K562 (cell line): Measurements from ENCODE around the gene PDE5A. TPM values are rescaled to one million over a fixed set of nuclear protein-coding genes. Genes with fewer than 3 reads are reported as not detected.

Source experiments
- ATAC-seq: fragments of 200-7000 bp; cut with Tn5 transposase; 3 replicates; pipeline ENCODE4 v1.9.1; 2020; ENCODE audit warnings: moderate library complexity
- BruUV-seq: library from RNA; stranded (reverse); fragments of 400-500 nt; replicated peaks from 2 replicates; lab custom pipeline; 2021; lab: Mats Ljungman, UMichigan
- CTCF ChIA-PET: fragments of 300-600 bp; formaldehyde crosslinking; extraction: SDS; loops from one replicate; lab custom pipeline; 2021; ENCODE audit warnings: low intra/inter-chr PET ratio; lab: Yijun Ruan, JAX
- POLR2A ChIA-PET: fragments of 300-600, 350-650 bp; sonication (Branson Sonifier 250); formaldehyde crosslinking; extraction: SDS; loops from one replicate; lab custom pipeline; 2021; ENCODE audit warnings: antibody characterized with exemption, inconsistent platforms; lab: Yijun Ruan, JAX
- DNase-seq, 4 experiments: peaks; one replicate each; pipeline versions ENCODE4 v3.0.0 to v3.0.0-alpha.2; 2011 to 2018; ENCODE audit warnings: low spot score in 3 of 4, mixed read lengths in 3 of 4; ENCODE audit errors: extremely low read depth in 1 of 4
- FAIRE-seq: peaks from 2 replicates; lab custom pipeline; 2011; peaks lifted over from hg19 to GRCh38; lab: Jason Lieb, UNC
- H2AFZ ChIP-seq: 2 replicates; pipeline ENCODE4 v1.6.0; 2011; ENCODE audit warnings: low read depth, low read length, control low read depth, inconsistent platforms
- H3K27ac ChIP-seq: fragments of 200-600 bp; 3 replicates; pipeline ENCODE4 v1.8.0; 2011; ENCODE audit warnings: low read depth, mild to moderate bottlenecking, control low read depth, inconsistent platforms, low read length, moderate library complexity, mixed read lengths; ENCODE audit errors: extremely low read depth
- H3K27me3 ChIP-seq, 2 experiments: fragments of 300-600 bp in 1 of 2; 2 replicates in 1 of 2; 3 replicates in 1 of 2; pipeline versions ENCODE4 v1.6.0 to v1.8.0; 2011; ENCODE audit warnings: inconsistent platforms in 2 of 2, low read length in 2 of 2, mild to moderate bottlenecking in 1 of 2, mixed read lengths in 1 of 2, moderate library complexity in 1 of 2; ENCODE audit not compliant: control insufficient read depth in 2 of 2, insufficient read depth in 2 of 2
- H3K36me3 ChIP-seq: fragments of 300-600 bp; 3 replicates; pipeline ENCODE4 v1.8.0; 2011; ENCODE audit warnings: mild to moderate bottlenecking, low read length, inconsistent platforms; ENCODE audit not compliant: control insufficient read depth, insufficient read depth
- H3K4me1 ChIP-seq, 2 experiments: fragments of 200-600 bp in 1 of 2; replicated peaks in 1 of 2; 2 replicates in 1 of 2; 3 replicates in 1 of 2; pipeline versions ENCODE4 v1.5.1 to v1.8.0; 2011; ENCODE audit warnings: inconsistent platforms in 2 of 2, low read length in 2 of 2, mild to moderate bottlenecking in 1 of 2, mixed read lengths in 1 of 2, moderate library complexity in 1 of 2; ENCODE audit not compliant: control insufficient read depth in 2 of 2, insufficient read depth in 2 of 2
- H3K4me2 ChIP-seq: 2 replicates; pipeline ENCODE4 v1.6.1; 2011; ENCODE audit warnings: low read length, control low read depth, inconsistent platforms, mixed read lengths; ENCODE audit not compliant: insufficient read depth
- H3K4me3 ChIP-seq: fragments of 200-600 bp; sonication (generic), shearing (Covaris generic); 2 replicates; pipeline ENCODE4 v1.5.1; 2016; ENCODE audit warnings: control low read depth, inconsistent platforms
- H3K79me2 ChIP-seq: fragments of 200-600 bp; 3 replicates; pipeline ENCODE4 v1.8.0; 2011; ENCODE audit warnings: low read length, inconsistent platforms; ENCODE audit not compliant: control insufficient read depth, insufficient read depth
- H3K9ac ChIP-seq, 2 experiments: 2 replicates each; pipeline versions ENCODE4 v1.6.0 to v1.6.1; 2011; ENCODE audit warnings: low read depth in 2 of 2, low read length in 2 of 2, control low read depth in 1 of 2, inconsistent platforms in 1 of 2, mild to moderate bottlenecking in 1 of 2, mixed read lengths in 1 of 2; ENCODE audit not compliant: insufficient read depth in 1 of 2
- H3K9me1 ChIP-seq: one replicate; pipeline ENCODE4 v1.6.0; 2011; ENCODE audit warnings: inconsistent platforms, mild to moderate bottlenecking, low read length, moderate library complexity; ENCODE audit not compliant: control insufficient read depth, insufficient read depth
- H3K9me3 ChIP-seq: replicated peaks from 2 replicates; pipeline ENCODE4 v1.5.1; 2011; ENCODE audit warnings: low read depth, low read length, inconsistent platforms; ENCODE audit not compliant: control insufficient read depth, insufficient read depth
- H4K20me1 ChIP-seq: replicated peaks from 2 replicates; pipeline ENCODE4 v1.6.1; 2011; ENCODE audit warnings: low read length, inconsistent platforms, mixed read lengths; ENCODE audit not compliant: control insufficient read depth, insufficient read depth
- CREM ChIP-seq: IDR thresholded peaks from 2 replicates; pipeline ENCODE4 v1.6.1; 2014; ENCODE audit warnings: antibody characterized with exemption, low read depth
- ETV6 ChIP-seq, 3 experiments: fragments of 150-350 bp in 1 of 3; sonication (generic) in 1 of 3; formaldehyde crosslinking in 1 of 3; IDR thresholded peaks; 2 replicates each; pipeline versions ENCODE4 v1.6.1 to v1.8.0; 2014 to 2022; ENCODE audit warnings: borderline replicate concordance in 2 of 3, low read depth in 2 of 3, antibody characterized with exemption in 1 of 3, low read length in 1 of 3, mild to moderate bottlenecking in 1 of 3, missing genetic modification reagents in 1 of 3
- KDM2B ChIP-seq: fragments of 250-450 bp; sonication (Bioruptor Pico); IDR thresholded peaks from 2 replicates; pipeline ENCODE4 v1.8.0; 2021; ENCODE audit warnings: mild to moderate bottlenecking, moderate library complexity
- NFE2 ChIP-seq: IDR thresholded peaks from 2 replicates; pipeline ENCODE4 v1.6.1; 2014; ENCODE audit warnings: antibody characterized with exemption, low read depth
- POLR2AphosphoS5 ChIP-seq: IDR thresholded peaks from 2 replicates; pipeline ENCODE4 v1.6.1; 2011; ENCODE audit warnings: mild to moderate bottlenecking, low read depth, low read length, moderate library complexity; ENCODE audit not compliant: control insufficient read depth, insufficient read depth
- SP1 ChIP-seq: sonication (generic); formaldehyde crosslinking; IDR thresholded peaks from 2 replicates; pipeline ENCODE4 v1.8.1; 2022; ENCODE audit warnings: mild to moderate bottlenecking, missing genetic modification reagents
- TAF7 ChIP-seq: fragments of 450-650 bp; IDR thresholded peaks from 2 replicates; pipeline ENCODE4 v1.6.1; 2016; ENCODE audit warnings: missing genetic modification characterization, missing compliant biosample characterization
- TCF7L2 ChIP-seq: fragments of 150-350 bp; IDR thresholded peaks from 2 replicates; pipeline ENCODE4 v1.6.1; 2016; ENCODE audit warnings: low read depth, mild to moderate bottlenecking, low read length, moderate library complexity
- TEAD1 ChIP-seq, 2 experiments: fragments of 450-650 bp in 1 of 2; sonication (generic) in 1 of 2; formaldehyde crosslinking; IDR thresholded peaks; 2 replicates each; pipeline versions ENCODE4 v1.4.0 to v1.8.0; 2020 to 2022; ENCODE audit warnings: mild to moderate bottlenecking in 2 of 2, missing genetic modification reagents in 1 of 2
- ZNF133 ChIP-seq: fragments of 250-450 bp; sonication (Bioruptor Pico); IDR thresholded peaks from 2 replicates; pipeline ENCODE4 v1.4.0; 2020; ENCODE audit warnings: mild to moderate bottlenecking
- in situ Hi-C: fragments of 300-500 bp; cut with MboI; formaldehyde crosslinking; loops from 4 replicates; pipeline ENCODE4 v1.15.0; 2018; ENCODE audit warnings: inconsistent platforms, mixed read lengths
- intact Hi-C: fragments of 100-400 bp; cut with micrococcal nuclease; formaldehyde crosslinking; loops from 2 replicates; pipeline ENCODE4 v1.14.2; 2022
- polyA plus RNA-seq, 8 experiments: library from polyadenylated mRNA; depleted of rRNA in 4 of 8; stranded (reverse) in 5 of 8; unstranded in 3 of 8; fragments of >200 nt; fragmentation: Nextera tagmentation in 2 of 8; fragmentation: Illumina TruSeq in 1 of 8; extraction: Ambion mirVana in 2 of 8; extraction: Trizol in 1 of 8; gene quantifications; 2 replicates each; pipeline versions ENCODE4 v1.2.1 to v1.2.3, GENCODE V29; 2011 to 2014; ENCODE audit warnings: inconsistent platforms in 1 of 8, missing spikeins in 1 of 8
- total RNA-seq, 7 experiments: library from RNA; depleted of rRNA in 6 of 7; stranded (reverse); fragments of >200 nt in 6 of 7; fragmentation: Illumina TruSeq in 2 of 7; extraction: Trizol in 2 of 7; gene quantifications; 2 replicates each; pipeline versions ENCODE4 v1.2.1 to v1.2.3, GENCODE V29; 2011 to 2021; ENCODE audit warnings: low replicate concordance in 1 of 7
- TF ChIP-seq, protein P1 (sequence below): fragments of 200-400 bp; formaldehyde crosslinking; IDR thresholded peaks from 2 replicates; pipeline ENCODE4 v1.6.1; 2017; ENCODE audit warnings: mild to moderate bottlenecking, low read depth, low read length, moderate library complexity
- TF ChIP-seq, protein P2 (sequence below): fragments of 450-650 bp; formaldehyde crosslinking; IDR thresholded peaks from 2 replicates; pipeline ENCODE4 v1.4.0; 2020; ENCODE audit warnings: mild to moderate bottlenecking, moderate library complexity
- TF ChIP-seq, protein P3 (sequence below): fragments of 250-450 bp; sonication (Bioruptor Pico); IDR thresholded peaks from 2 replicates; pipeline ENCODE4 v1.8.0; 2022; ENCODE audit warnings: inconsistent platforms
- TF ChIP-seq, protein P4 (sequence below): fragments of 450-650 bp; IDR thresholded peaks from 2 replicates; pipeline ENCODE4 v1.6.1; 2016; ENCODE audit warnings: mild to moderate bottlenecking

Gene PDE5A
- total and polyA plus RNA-seq, 9 of the 15 experiments (the other 6 are each of a cell fraction or from before 2014, with no cell fraction given): 0.07 to 1.9 (median 0.29) TPM

DNA sequence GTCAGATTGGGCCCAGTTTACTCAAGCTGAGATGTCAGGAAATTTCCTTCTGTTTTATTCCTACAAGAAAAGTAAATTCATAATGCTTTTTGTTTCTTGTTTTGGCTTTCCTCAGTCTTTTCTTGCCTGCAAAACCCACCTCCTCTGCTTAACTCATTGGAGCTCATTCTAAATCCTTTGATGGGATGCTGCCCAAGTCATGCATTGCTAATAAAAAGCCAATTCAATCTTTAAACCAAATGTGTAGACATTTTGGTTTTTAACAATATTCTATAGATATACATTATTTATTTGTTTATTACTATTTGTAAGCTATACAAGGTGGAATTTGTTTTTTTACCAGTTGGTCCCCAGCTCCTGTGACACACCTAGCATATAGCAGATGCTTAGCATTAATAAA lies 13.2 kb upstream of the PDE5A start:
- no peak overlapping the region for H3K4me3 ChIP-seq
- H3K9ac ChIP-seq: no peak overlapping the region
- H3K27me3 ChIP-seq: no peaks in the 10 kb centered on the region
- ATAC-seq (no peak), FAIRE-seq (no peak), DNase-seq (no peak)
- no peaks in the 10 kb centered on the region for H3K9me1 ChIP-seq
- H3K27ac ChIP-seq: no peak overlapping the region
- in situ Hi-C loops (no loop called here), intact Hi-C loops (no loop called here)
- H3K79me2 ChIP-seq: no peaks in the 10 kb centered on the region
- no peak overlapping the region for H2AFZ ChIP-seq
- no peak overlapping the region for H3K4me2 ChIP-seq
- ChIA-PET POLR2A (no interaction called here), CTCF (no interaction called here)
- H4K20me1 ChIP-seq: no peaks in the 10 kb centered on the region
- H3K36me3 ChIP-seq: no peaks in the 10 kb centered on the region
- H3K9me3 ChIP-seq: no peaks in the 10 kb centered on the region
- no peaks in the 10 kb centered on the region for H3K4me1 ChIP-seq
- BruUV-seq: no TSS peak
- TF ChIP-seq, protein P1, sequence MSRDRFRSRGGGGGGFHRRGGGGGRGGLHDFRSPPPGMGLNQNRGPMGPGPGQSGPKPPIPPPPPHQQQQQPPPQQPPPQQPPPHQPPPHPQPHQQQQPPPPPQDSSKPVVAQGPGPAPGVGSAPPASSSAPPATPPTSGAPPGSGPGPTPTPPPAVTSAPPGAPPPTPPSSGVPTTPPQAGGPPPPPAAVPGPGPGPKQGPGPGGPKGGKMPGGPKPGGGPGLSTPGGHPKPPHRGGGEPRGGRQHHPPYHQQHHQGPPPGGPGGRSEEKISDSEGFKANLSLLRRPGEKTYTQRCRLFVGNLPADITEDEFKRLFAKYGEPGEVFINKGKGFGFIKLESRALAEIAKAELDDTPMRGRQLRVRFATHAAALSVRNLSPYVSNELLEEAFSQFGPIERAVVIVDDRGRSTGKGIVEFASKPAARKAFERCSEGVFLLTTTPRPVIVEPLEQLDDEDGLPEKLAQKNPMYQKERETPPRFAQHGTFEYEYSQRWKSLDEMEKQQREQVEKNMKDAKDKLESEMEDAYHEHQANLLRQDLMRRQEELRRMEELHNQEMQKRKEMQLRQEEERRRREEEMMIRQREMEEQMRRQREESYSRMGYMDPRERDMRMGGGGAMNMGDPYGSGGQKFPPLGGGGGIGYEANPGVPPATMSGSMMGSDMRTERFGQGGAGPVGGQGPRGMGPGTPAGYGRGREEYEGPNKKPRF: no peak
- TF ChIP-seq, protein P2, sequence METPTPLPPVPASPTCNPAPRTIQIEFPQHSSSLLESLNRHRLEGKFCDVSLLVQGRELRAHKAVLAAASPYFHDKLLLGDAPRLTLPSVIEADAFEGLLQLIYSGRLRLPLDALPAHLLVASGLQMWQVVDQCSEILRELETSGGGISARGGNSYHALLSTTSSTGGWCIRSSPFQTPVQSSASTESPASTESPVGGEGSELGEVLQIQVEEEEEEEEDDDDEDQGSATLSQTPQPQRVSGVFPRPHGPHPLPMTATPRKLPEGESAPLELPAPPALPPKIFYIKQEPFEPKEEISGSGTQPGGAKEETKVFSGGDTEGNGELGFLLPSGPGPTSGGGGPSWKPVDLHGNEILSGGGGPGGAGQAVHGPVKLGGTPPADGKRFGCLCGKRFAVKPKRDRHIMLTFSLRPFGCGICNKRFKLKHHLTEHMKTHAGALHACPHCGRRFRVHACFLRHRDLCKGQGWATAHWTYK (CRISPR knock-in tag): no peak
- TF ChIP-seq POLR2AphosphoS5 (no peak), TEAD1 (CRISPR knock-in tag; IDR thresholded peaks at IDR 0.05) (no peak), KDM2B (no peak), TAF7 (no peak), SP1 (CRISPR knock-in tag) (no peak), ZNF133 (CRISPR knock-in tag) (no peak), TCF7L2 (no peak), CREM (no peak), ETV6 (IDR thresholded peaks at IDR 0.05; ENCODE audit: borderline replicate concordance in 1 of 2, low read depth in 2 of 2, low read length in 1 of 2) (no peak), ETV6 (CRISPR knock-in tag; IDR thresholded peaks at IDR 0.05; ENCODE audit: borderline replicate concordance) (no peak), NFE2 (no peak)
- TF ChIP-seq, protein P3, sequence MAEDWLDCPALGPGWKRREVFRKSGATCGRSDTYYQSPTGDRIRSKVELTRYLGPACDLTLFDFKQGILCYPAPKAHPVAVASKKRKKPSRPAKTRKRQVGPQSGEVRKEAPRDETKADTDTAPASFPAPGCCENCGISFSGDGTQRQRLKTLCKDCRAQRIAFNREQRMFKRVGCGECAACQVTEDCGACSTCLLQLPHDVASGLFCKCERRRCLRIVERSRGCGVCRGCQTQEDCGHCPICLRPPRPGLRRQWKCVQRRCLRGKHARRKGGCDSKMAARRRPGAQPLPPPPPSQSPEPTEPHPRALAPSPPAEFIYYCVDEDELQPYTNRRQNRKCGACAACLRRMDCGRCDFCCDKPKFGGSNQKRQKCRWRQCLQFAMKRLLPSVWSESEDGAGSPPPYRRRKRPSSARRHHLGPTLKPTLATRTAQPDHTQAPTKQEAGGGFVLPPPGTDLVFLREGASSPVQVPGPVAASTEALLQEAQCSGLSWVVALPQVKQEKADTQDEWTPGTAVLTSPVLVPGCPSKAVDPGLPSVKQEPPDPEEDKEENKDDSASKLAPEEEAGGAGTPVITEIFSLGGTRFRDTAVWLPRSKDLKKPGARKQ (CRISPR knock-in tag): no peak
- TF ChIP-seq, protein P4, sequence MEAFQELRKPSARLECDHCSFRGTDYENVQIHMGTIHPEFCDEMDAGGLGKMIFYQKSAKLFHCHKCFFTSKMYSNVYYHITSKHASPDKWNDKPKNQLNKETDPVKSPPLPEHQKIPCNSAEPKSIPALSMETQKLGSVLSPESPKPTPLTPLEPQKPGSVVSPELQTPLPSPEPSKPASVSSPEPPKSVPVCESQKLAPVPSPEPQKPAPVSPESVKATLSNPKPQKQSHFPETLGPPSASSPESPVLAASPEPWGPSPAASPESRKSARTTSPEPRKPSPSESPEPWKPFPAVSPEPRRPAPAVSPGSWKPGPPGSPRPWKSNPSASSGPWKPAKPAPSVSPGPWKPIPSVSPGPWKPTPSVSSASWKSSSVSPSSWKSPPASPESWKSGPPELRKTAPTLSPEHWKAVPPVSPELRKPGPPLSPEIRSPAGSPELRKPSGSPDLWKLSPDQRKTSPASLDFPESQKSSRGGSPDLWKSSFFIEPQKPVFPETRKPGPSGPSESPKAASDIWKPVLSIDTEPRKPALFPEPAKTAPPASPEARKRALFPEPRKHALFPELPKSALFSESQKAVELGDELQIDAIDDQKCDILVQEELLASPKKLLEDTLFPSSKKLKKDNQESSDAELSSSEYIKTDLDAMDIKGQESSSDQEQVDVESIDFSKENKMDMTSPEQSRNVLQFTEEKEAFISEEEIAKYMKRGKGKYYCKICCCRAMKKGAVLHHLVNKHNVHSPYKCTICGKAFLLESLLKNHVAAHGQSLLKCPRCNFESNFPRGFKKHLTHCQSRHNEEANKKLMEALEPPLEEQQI: no peak
